ENCODE measurements around the gene EDA.

Gene EDA

DNA sequence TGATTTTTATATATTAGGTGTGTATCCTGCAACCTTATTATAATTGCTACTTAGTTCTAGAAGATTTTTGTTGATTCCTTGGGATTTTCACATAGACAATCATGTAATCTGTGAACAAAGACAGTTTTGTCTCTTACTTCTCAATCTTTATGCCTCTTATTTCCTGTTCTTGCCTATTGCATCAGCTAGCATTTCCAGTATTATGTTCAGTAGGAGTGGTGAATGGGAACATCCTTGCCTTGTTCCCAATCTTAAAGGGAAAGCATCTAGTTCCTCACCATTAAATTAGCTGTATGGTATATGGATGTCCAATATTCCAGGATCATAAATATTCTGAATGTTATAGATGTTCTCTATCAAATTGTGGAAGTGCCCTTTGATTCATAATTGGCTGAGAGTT is 392.0 kb downstream of the EDA start:
- DNase-seq (ENCODE audit: extremely low spot score) = no peak
- TF ChIP-seq, protein P1, sequence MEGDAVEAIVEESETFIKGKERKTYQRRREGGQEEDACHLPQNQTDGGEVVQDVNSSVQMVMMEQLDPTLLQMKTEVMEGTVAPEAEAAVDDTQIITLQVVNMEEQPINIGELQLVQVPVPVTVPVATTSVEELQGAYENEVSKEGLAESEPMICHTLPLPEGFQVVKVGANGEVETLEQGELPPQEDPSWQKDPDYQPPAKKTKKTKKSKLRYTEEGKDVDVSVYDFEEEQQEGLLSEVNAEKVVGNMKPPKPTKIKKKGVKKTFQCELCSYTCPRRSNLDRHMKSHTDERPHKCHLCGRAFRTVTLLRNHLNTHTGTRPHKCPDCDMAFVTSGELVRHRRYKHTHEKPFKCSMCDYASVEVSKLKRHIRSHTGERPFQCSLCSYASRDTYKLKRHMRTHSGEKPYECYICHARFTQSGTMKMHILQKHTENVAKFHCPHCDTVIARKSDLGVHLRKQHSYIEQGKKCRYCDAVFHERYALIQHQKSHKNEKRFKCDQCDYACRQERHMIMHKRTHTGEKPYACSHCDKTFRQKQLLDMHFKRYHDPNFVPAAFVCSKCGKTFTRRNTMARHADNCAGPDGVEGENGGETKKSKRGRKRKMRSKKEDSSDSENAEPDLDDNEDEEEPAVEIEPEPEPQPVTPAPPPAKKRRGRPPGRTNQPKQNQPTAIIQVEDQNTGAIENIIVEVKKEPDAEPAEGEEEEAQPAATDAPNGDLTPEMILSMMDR (IDR thresholded peaks at IDR 0.05; ENCODE audit: control extremely low read depth, extremely low read depth, low read depth, missing control alignments) = no peak
- ChIA-PET POLR2A (no interaction called here), CTCF (no interaction called here)

DNA sequence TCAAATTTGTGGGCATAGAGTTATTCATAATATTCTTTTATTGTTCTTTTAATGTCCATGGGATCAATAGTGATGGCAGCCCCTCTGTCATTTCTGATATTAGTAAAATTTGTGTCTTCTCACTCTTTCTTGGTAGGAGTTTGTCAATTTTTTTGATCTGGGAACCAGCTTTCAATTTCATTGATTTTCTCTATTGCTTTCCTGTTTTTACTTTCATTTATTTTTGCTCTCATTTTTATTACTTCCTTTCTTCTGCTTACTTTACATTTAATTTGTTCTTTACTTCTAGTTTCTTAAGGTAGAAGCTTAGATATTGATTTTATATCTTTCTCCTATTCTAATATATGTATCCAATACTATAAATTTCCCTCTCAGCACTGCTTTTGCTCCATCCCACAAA is 393.1 kb downstream of the EDA start:
- TF ChIP-seq, protein P1 (IDR thresholded peaks at IDR 0.05; ENCODE audit: control extremely low read depth, extremely low read depth, low read depth, missing control alignments) = no peak
- POLR2A ChIA-PET = no interaction called here
- DNase-seq (ENCODE audit: extremely low spot score) = no peak
- CTCF ChIA-PET = no interaction called here

DNA sequence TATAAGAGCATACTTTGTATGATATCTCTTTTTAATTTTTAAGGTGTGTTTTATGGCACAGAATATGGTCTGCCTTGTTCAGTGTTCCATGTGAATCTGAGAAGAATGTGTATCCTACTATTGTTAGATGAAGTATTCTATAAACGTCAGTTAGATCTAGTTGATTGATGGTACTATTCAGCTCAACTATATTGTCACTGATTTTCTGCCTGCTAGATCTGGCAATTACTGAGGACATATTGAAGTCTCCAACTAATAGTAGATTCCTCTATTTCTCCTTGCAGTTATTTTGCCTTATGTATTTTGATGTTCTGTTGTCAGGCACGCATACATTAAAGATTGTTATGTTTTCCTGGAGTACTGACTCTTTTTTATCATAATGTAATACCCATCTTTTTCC is 394.1 kb downstream of the EDA start:
- DNase-seq (ENCODE audit: extremely low spot score) = no peak
- POLR2A ChIA-PET = no interaction called here
- CTCF ChIA-PET = no interaction called here
- TF ChIP-seq, protein P1 (IDR thresholded peaks at IDR 0.05; ENCODE audit: control extremely low read depth, extremely low read depth, low read depth, missing control alignments) = no peak

DNA sequence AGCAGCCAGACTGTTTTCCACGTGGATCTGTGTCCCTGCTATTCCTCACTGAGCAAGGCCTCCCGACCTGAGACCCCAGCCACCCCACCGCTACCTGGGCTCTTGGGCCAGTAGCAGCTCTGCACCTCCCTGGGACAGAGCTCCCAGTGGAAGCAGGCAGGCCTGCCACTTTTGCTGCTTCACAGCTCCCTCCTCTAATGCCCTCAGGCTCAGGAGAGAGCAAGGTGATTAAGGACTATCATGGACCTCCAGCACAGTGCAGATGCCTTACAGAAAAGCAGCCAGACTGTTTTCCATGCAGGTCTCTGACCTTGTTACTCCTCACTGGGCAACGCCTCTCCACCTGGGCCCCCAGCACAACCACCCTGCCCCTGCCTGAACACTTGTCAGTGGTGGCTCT is 396.8 kb downstream of the EDA start:
- POLR2A ChIA-PET = no interaction called here
- DNase-seq (ENCODE audit: extremely low spot score) = no peak
- CTCF ChIA-PET = interaction anchor here (0.8 to 1.3 kb wide), 2 partner anchors 8 to 9 kb away, joined by 3 to 4 read pairs; no protein-coding TSS in a partner anchor
- TF ChIP-seq, protein P1 (IDR thresholded peaks at IDR 0.05; ENCODE audit: control extremely low read depth, extremely low read depth, low read depth, missing control alignments) = no peak

DNA sequence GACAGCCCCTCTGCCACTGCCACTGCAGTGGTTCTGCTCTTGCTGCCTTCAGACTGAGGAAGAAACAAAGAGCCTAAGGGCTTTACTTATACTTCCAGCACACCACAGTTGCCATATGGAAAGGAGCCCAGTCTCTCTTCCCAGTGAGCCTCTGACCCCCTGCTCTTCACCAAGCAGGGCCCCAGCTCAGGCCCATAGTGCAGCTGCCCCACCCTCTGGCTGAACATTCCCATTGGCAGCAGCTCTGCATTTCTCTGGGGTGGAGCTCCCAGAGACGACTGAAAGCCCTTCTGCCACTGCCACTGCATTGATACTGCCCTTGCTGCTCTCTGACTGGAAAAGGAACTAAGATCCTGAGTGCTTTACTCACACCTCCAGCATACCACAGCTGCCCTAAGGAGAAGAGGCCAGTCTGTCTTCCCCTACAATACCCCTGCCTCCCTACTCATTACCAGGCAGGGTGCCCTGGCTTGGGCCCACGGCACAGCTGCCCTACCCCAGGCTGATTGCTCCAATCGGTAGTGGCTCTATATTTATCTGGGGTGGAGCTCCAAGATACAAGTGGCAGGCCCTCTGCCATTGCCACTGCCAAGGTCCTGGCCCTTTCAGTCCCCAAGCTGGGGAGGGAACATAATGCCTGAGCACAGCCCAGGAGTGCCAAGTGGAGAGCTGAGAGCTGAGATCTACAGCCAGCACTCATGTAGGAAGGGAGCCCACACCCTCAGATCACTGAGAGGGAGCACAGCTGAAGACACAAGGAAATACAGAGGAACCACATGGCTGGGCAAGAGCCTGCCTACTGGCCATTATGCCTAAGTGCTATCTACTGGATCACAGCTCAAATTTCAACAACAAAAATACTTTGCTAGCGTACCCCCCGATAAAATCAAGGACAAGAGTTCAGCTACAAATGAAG is 397.8 kb downstream of the EDA start:
- CTCF ChIA-PET = interaction anchor here (1.3 kb wide), 1 partner anchor 9 kb away, joined by 3 read pairs; no protein-coding TSS in a partner anchor
- POLR2A ChIA-PET = no interaction called here
- no peak for DNase-seq (ENCODE audit: extremely low spot score)
- TF ChIP-seq, protein P1 (IDR thresholded peaks at IDR 0.05; ENCODE audit: control extremely low read depth, extremely low read depth, low read depth, missing control alignments) = no peak

DNA sequence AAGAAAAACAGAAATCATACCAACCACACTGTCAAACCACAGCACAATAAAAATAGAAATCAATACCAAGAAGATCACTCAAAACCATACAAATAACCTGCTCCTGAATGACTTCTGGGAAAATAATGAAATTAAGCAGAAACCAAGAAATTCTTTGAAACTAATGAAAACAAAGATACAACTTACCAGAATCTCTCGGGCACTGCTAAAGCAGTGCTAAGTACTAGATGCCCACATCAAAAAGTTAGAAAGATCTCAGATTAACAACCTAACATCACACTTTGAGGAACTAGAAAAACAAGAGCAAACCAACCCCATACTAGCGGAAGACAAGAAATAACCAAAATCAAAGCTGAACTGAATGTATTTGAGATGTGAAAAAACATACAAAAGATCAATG is 400.6 kb downstream of the EDA start:
- ChIA-PET CTCF (no interaction called here), POLR2A (interaction anchor here (0.7 kb wide), 1 partner anchor 8 kb away, joined by 3 read pairs; no protein-coding TSS in a partner anchor)
- TF ChIP-seq, protein P1 (IDR thresholded peaks at IDR 0.05; ENCODE audit: control extremely low read depth, extremely low read depth, low read depth, missing control alignments) = no peak
- no peak for DNase-seq (ENCODE audit: extremely low spot score)

Data from GM10248 (cell line).